ENCODE data around the gene KIFC3.

KIFC3 gene

GRCh38 chr16:57808589-57809228 is 6.4 kb upstream of the KIFC3 start:
- no peak for TF ChIP-seq CTCF (IDR thresholded peaks at IDR 0.05; ENCODE audit: low read depth, low read length, missing control alignments)
- no peak for DNase-seq (ENCODE audit: low read depth)
- no peak overlapping the region for H3K4me3 ChIP-seq (ENCODE audit: low read depth, low read length)

- TF ChIP-seq CTCF (IDR thresholded peaks at IDR 0.05; ENCODE audit: low read depth, low read length, missing control alignments), result no peak
- no peak for DNase-seq (ENCODE audit: low read depth)
- no peak overlapping the region for H3K4me3 ChIP-seq (ENCODE audit: low read depth, low read length)
Measured at GRCh38 chr16:57807968-57808528, 5.8 kb upstream of the KIFC3 start.

GRCh38 chr16:57807252-57807967 is 5.1 kb upstream of the KIFC3 start:
- no peak overlapping the region for H3K4me3 ChIP-seq (ENCODE audit: low read depth, low read length)
- DNase-seq (ENCODE audit: low read depth), result no peak
- TF ChIP-seq CTCF (IDR thresholded peaks at IDR 0.05; ENCODE audit: low read depth, low read length, missing control alignments), result no peak

- H3K4me3 ChIP-seq (ENCODE audit: low read depth, low read length), result no peak overlapping the region
- TF ChIP-seq CTCF (IDR thresholded peaks at IDR 0.05; ENCODE audit: low read depth, low read length, missing control alignments), result no peak
- no peak for DNase-seq (ENCODE audit: low read depth)
Measured at GRCh38 chr16:57805176-57805575, 2.9 kb upstream of the KIFC3 start.

- H3K4me3 ChIP-seq (ENCODE audit: low read depth, low read length), result no peak overlapping the region
- no peak for DNase-seq (ENCODE audit: low read depth)
- TF ChIP-seq CTCF (IDR thresholded peaks at IDR 0.05; ENCODE audit: low read depth, low read length, missing control alignments), result no peak
Measured at GRCh38 chr16:57804111-57804837, 2.0 kb upstream of the KIFC3 start.

GRCh38 chr16:57803134-57803990 is 1.1 kb upstream of the KIFC3 start:
- no peak for DNase-seq (ENCODE audit: low read depth)
- TF ChIP-seq CTCF (IDR thresholded peaks at IDR 0.05; ENCODE audit: low read depth, low read length, missing control alignments), result no peak
- H3K4me3 ChIP-seq (ENCODE audit: low read depth, low read length), result no peak overlapping the region

Data from GM12864 (cell line).